OCI-LY7 (cell line): ENCODE results near the gene USH2A. TPM values are rescaled to one million over a fixed set of nuclear protein-coding genes. Genes with fewer than 3 reads are reported as not detected.

Experiments used
- BruUV-seq: library from RNA; stranded (reverse); fragments of 400-500 nt; replicated peaks from 2 replicates; lab custom pipeline; 2021; lab: Mats Ljungman, UMichigan
- CTCF ChIA-PET: fragments of 300-600 bp; sonication (Branson Sonifier 250); formaldehyde crosslinking; loops from one replicate; lab custom pipeline; 2022; ENCODE audit warnings: antibody characterized with exemption; ENCODE audit not compliant: unreplicated experiment; lab: Charles Lee
- POLR2A ChIA-PET: fragments of 300-600 bp; sonication (Branson Sonifier 250); formaldehyde crosslinking; loops from one replicate; lab custom pipeline; 2022; ENCODE audit warnings: antibody characterized with exemption; lab: Charles Lee
- DNase-seq: peaks from one replicate; pipeline ENCODE4 v3.0.0-alpha.2; 2015; ENCODE audit warnings: low spot score
- H2AFZ ChIP-seq: fragments of 200-600 bp; sonication (generic), shearing (Covaris generic); 2 replicates; pipeline ENCODE4 v1.6.1; 2014; ENCODE audit warnings: mild to moderate bottlenecking, antibody characterized with exemption, low read length, moderate library complexity
- H3K27ac ChIP-seq: fragments of 200-600 bp; sonication (generic); 2 replicates; pipeline ENCODE4 v1.5.1; 2014; ENCODE audit warnings: mixed run types, low read depth, mild to moderate bottlenecking, moderate library complexity, low read length, inconsistent platforms; ENCODE audit not compliant: poor library complexity, severe bottlenecking
- H3K36me3 ChIP-seq: fragments of 200-600 bp; sonication (generic); 2 replicates; pipeline ENCODE4 v1.6.1; 2014; ENCODE audit warnings: mild to moderate bottlenecking, antibody characterized with exemption, low read length, moderate library complexity, mixed read lengths; ENCODE audit not compliant: insufficient read depth
- H3K4me1 ChIP-seq: fragments of 200-600 bp; sonication (generic); 2 replicates; pipeline ENCODE4 v1.5.1; 2014; ENCODE audit warnings: mild to moderate bottlenecking, low read length; ENCODE audit not compliant: insufficient read depth, poor library complexity, severe bottlenecking
- H3K4me2 ChIP-seq: fragments of 200-600 bp; sonication (generic); 2 replicates; pipeline ENCODE4 v1.6.1; 2014; ENCODE audit warnings: mild to moderate bottlenecking, low read length
- H3K4me3 ChIP-seq: fragments of 200-600 bp; sonication (generic); 2 replicates; pipeline ENCODE4 v1.5.1; 2014; ENCODE audit warnings: mild to moderate bottlenecking, low read depth, low read length; ENCODE audit not compliant: poor library complexity, severe bottlenecking
- H3K79me2 ChIP-seq: fragments of 200-600 bp; sonication (generic); 2 replicates; pipeline ENCODE4 v1.6.1; 2016; ENCODE audit warnings: low read depth, mild to moderate bottlenecking, low read length, moderate library complexity, mixed read lengths; ENCODE audit not compliant: insufficient read depth
- H3K9me2 ChIP-seq: fragments of 200-600 bp; sonication (generic); 2 replicates; pipeline ENCODE4 v1.6.1; 2016; ENCODE audit warnings: mild to moderate bottlenecking, low read length, mixed read lengths; ENCODE audit not compliant: insufficient read depth
- H3K9me3 ChIP-seq: fragments of 200-600 bp; sonication (generic); 2 replicates; pipeline ENCODE4 v1.6.1; 2014; ENCODE audit warnings: mild to moderate bottlenecking, mixed run types, low read length, mixed read lengths
- H4K20me1 ChIP-seq: fragments of 200-600 bp; sonication (generic); 2 replicates; pipeline ENCODE4 v1.6.1; 2014; ENCODE audit warnings: mild to moderate bottlenecking, antibody characterized with exemption, low read length, moderate library complexity, mixed read lengths; ENCODE audit not compliant: insufficient read depth
- EZH2phosphoT487 ChIP-seq: fragments of 200-600 bp; sonication (generic); IDR thresholded peaks from 2 replicates; pipeline ENCODE4 v1.6.1; 2018; ENCODE audit warnings: low read depth, borderline replicate concordance, mild to moderate bottlenecking, mixed run types, antibody characterized with exemption, low read length, moderate library complexity, mixed read lengths
- intact Hi-C: fragments of 100-400 bp; cut with micrococcal nuclease; formaldehyde crosslinking; loops from one replicate; pipeline ENCODE4 v1.10.0; 2022; ENCODE audit not compliant: unreplicated experiment
- total RNA-seq, 2 experiments: library from RNA; depleted of rRNA in 1 of 2; stranded (reverse); fragments of >200 nt in 1 of 2; shearing (Covaris generic) in 1 of 2; gene quantifications; 2 replicates each; pipeline ENCODE4 v1.2.3, GENCODE V29; 2014 to 2022
- TF ChIP-seq, protein P1 (sequence below): fragments of 200-600 bp; sonication (generic); conservative IDR thresholded peaks from 2 replicates; pipeline ENCODE4 v1.5.1; 2014; ENCODE audit warnings: mild to moderate bottlenecking, antibody characterized with exemption, low read length, moderate library complexity, mixed read lengths

The USH2A gene
- total RNA-seq, 2 experiments from 2014 or later, result not detected

DNA sequence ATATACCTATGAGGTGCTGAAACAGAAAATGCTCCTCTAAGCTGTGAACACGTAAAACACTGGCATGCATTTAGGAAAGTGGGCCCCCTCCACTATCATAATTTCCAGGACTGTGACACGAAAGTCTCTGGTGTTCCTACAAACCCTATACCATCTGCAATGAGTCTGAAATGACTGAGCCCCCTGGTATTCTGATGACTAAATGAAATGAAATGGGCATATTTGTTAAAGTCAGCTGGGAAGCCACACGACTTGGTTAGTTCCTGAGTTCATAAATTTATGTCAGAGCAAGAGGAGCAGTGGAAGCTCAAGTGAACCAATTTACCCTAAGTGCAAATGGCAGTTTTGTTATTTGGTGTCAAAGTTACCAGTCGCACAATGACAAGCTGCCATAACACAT, 673.8 kb downstream of the USH2A start:
- ChIA-PET POLR2A (no interaction called here), CTCF (no interaction called here)
- H3K4me2 ChIP-seq, result no peak overlapping the region
- no peak overlapping the region for H3K4me3 ChIP-seq
- H4K20me1 ChIP-seq, result no peaks in the 10 kb centered on the region
- intact Hi-C loops, result no loop called here
- TF ChIP-seq, protein P1, sequence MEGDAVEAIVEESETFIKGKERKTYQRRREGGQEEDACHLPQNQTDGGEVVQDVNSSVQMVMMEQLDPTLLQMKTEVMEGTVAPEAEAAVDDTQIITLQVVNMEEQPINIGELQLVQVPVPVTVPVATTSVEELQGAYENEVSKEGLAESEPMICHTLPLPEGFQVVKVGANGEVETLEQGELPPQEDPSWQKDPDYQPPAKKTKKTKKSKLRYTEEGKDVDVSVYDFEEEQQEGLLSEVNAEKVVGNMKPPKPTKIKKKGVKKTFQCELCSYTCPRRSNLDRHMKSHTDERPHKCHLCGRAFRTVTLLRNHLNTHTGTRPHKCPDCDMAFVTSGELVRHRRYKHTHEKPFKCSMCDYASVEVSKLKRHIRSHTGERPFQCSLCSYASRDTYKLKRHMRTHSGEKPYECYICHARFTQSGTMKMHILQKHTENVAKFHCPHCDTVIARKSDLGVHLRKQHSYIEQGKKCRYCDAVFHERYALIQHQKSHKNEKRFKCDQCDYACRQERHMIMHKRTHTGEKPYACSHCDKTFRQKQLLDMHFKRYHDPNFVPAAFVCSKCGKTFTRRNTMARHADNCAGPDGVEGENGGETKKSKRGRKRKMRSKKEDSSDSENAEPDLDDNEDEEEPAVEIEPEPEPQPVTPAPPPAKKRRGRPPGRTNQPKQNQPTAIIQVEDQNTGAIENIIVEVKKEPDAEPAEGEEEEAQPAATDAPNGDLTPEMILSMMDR, result no peak
- TF ChIP-seq EZH2phosphoT487, result no peak
- no TSS peak for BruUV-seq
- no peak overlapping the region for H2AFZ ChIP-seq
- H3K36me3 ChIP-seq, result no peaks in the 10 kb centered on the region
- no peaks in the 10 kb centered on the region for H3K4me1 ChIP-seq
- H3K9me3 ChIP-seq, result no peaks in the 10 kb centered on the region
- H3K9me2 ChIP-seq, result no peaks in the 10 kb centered on the region
- no peak for DNase-seq
- H3K27ac ChIP-seq, result no peak overlapping the region
- H3K79me2 ChIP-seq, result no peaks in the 10 kb centered on the region

DNA sequence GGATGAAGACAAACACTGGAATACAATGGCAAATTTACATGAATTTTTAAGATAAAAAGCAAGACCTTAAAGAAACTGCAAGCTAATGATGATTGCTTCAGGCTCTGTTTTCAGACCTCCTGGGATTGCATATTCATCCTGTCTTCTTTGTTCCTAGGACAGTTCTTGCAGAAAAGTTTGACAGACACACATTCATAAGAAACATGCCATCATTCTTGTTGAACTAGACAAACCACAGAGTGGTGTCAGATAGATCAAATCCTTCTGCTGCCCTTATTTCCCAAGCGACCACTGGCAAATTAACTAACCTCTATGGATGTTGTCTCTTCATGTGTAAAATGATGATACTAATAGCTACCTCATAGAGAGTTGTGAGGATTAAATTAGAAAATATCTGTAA, 674.8 kb downstream of the USH2A start:
- no peaks in the 10 kb centered on the region for H4K20me1 ChIP-seq
- ChIA-PET POLR2A (interaction anchor here (0.6 kb wide), 1 partner anchor 9 kb away, joined by 3 read pairs; no protein-coding TSS in a partner anchor), CTCF (no interaction called here)
- H3K27ac ChIP-seq, result no peak overlapping the region
- DNase-seq, result no peak
- H3K36me3 ChIP-seq, result no peaks in the 10 kb centered on the region
- no peaks in the 10 kb centered on the region for H3K9me3 ChIP-seq
- no peaks in the 10 kb centered on the region for H3K79me2 ChIP-seq
- no peak overlapping the region for H3K4me3 ChIP-seq
- no peaks in the 10 kb centered on the region for H3K9me2 ChIP-seq
- H2AFZ ChIP-seq, result no peak overlapping the region
- no TSS peak for BruUV-seq
- TF ChIP-seq, protein P1, result no peak
- no peak for TF ChIP-seq EZH2phosphoT487
- no peaks in the 10 kb centered on the region for H3K4me1 ChIP-seq
- no peak overlapping the region for H3K4me2 ChIP-seq
- intact Hi-C loops, result no loop called here

DNA sequence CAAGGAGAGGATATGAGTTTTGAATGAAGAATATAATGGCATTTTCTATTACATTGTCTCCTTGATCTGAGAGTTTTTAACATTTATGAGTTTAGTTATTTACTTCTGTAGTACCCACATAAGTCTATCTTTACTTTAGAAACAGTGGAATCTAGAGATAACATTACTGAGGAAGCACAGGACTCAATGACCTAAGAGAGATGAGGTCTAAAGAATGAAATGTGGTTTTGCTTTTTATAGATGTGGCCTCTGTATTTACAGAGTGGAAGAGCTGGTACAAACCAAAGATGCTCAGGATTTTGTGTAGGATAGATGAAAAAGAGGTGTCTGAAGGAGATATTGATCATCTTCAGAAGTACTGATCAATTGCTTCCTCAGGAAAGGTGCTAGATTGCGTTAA, 678.8 kb downstream of the USH2A start:
- no peak for TF ChIP-seq EZH2phosphoT487
- TF ChIP-seq, protein P1, result no peak
- BruUV-seq, result no TSS peak
- Histone ChIP-seq H3K27ac (no peak overlapping the region), H3K4me3 (no peak overlapping the region), H3K79me2 (no peaks in the 10 kb centered on the region), H4K20me1 (no peaks in the 10 kb centered on the region), H3K36me3 (no peaks in the 10 kb centered on the region), H3K4me2 (no peak overlapping the region), H2AFZ (no peak overlapping the region; the same call in 1 of the 2 replicates), H3K9me3 (no peaks in the 10 kb centered on the region), H3K9me2 (no peaks in the 10 kb centered on the region), H3K4me1 (no peaks in the 10 kb centered on the region)
- no peak for DNase-seq
- POLR2A ChIA-PET, result no interaction called here
- intact Hi-C loops, result no loop called here
- CTCF ChIA-PET, result no interaction called here
